BLaER1 (cell line): Measurements from ENCODE around the gene XPR1.
"Not testable (repeated sequence)": the region's sequence is repeated elsewhere in the genome, so short reads cannot be mapped to it uniquely, and the experiment has no call there.

Source experiments
- H3K27ac ChIP-seq: shearing (Covaris generic); formaldehyde crosslinking; 2 replicates; pipeline ENCODE4 v1.8.1; 2022
- H3K27me3 ChIP-seq: shearing (Covaris generic); formaldehyde crosslinking; 2 replicates; pipeline ENCODE4 v1.8.1; 2022
- H3K36me3 ChIP-seq: shearing (Covaris generic); formaldehyde crosslinking; 2 replicates; pipeline ENCODE4 v1.8.1; 2022
- H3K4me1 ChIP-seq: shearing (Covaris generic); formaldehyde crosslinking; 2 replicates; pipeline ENCODE4 v1.8.1; 2022
- H3K4me2 ChIP-seq: shearing (Covaris generic); formaldehyde crosslinking; 2 replicates; pipeline ENCODE4 v1.8.1; 2022
- H3K4me3 ChIP-seq: shearing (Covaris generic); formaldehyde crosslinking; 2 replicates; pipeline ENCODE4 v1.8.1; 2022
- H3K9ac ChIP-seq: shearing (Covaris generic); formaldehyde crosslinking; 2 replicates; pipeline ENCODE4 v1.8.1; 2022
- H3K9me3 ChIP-seq: shearing (Covaris generic); formaldehyde crosslinking; 2 replicates; pipeline ENCODE4 v1.8.1; 2022
- H4K20me1 ChIP-seq: shearing (Covaris generic); formaldehyde crosslinking; 2 replicates; pipeline ENCODE4 v1.8.1; 2022
- Cebpa-rat ChIP-seq: shearing (Covaris generic); IDR thresholded peaks from 2 replicates; pipeline ENCODE4 v1.8.1; 2022

Gene XPR1

DNA sequence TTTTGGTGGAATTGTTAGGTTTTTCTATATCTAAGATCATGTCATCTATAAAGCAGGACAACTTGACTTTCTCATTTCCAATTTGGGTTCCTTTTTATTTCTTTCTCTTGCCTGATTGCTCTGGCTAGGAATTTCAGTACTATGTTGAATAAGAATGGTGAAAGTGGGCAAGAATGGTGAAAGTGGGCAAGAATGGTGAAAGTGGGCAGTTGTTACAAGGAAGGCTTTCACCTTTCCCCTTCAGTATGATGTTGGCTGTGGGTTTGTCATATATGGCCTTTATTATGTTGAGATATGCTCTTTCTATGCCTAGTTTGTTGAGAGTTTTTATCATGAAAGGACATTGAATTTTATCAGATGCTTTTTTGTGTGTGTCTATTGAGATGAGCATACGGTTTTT, 64.5 kb downstream of the XPR1 start:
- peaks cover 13% of the 10 kb centered on the region for H3K9me3 ChIP-seq
- H3K4me1 ChIP-seq, result no peaks in the 10 kb centered on the region
- no peak for TF ChIP-seq Cebpa-rat
- no peaks in the 10 kb centered on the region for H3K27me3 ChIP-seq
- H3K4me3 ChIP-seq, result no peak overlapping the region
- H3K27ac ChIP-seq, result no peak overlapping the region
- H3K4me2 ChIP-seq, result no peak overlapping the region
- no peaks in the 10 kb centered on the region for H4K20me1 ChIP-seq
- H3K36me3 ChIP-seq, result no peaks in the 10 kb centered on the region
- H3K9ac ChIP-seq, result no peak overlapping the region

DNA sequence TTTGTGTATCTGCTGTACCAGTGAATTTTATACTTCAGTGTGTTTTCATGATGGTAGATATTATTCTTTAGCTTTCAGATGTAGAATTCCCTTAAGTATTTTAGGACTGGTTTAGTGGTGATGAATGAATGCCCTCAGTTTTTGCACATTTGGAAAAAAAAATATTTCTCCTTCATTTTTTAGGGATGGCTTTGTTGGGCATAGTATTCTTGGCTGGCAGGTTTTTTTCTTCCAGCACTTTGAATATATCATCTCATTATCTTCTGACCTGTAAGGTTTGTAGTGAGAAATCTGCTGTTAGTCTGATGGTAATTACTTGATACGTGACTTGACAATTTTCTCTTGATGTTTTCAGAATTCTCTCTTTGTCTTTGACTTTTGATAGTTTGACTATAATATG, 66.8 kb downstream of the XPR1 start:
- Histone ChIP-seq H3K27me3 (no peaks in the 10 kb centered on the region), H3K9me3 (peaks cover 23% of the 10 kb centered on the region), H3K27ac (no peak overlapping the region), H3K4me1 (no peaks in the 10 kb centered on the region), H3K4me3 (no peak overlapping the region), H3K36me3 (0 out of 2 replicates have a peak, but pooled peaks cover 5% of the 10 kb centered on the region), H3K9ac (no peak overlapping the region), H3K4me2 (no peak overlapping the region), H4K20me1 (no peaks in the 10 kb centered on the region)
- TF ChIP-seq Cebpa-rat, result no peak

DNA sequence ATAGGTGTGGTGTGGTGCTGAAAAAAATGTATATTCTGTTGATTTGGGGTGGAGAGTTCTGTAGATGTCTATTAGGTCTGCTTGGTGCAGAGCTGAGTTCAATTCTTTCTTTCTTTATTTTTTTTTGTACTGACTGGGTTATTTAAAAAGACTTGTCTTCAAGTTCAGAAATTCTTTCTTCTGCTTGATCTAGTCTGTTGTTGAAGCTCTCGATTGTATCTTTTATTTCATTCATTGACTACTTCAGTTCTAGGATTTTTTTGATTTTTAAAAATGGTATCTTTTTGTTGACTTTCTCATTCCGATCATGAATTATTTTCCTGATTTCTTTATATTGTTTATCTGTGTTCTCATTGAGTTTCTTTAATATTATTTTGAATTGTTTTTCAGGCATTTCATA, 70.6 kb downstream of the XPR1 start:
- not testable (repeated sequence) for H3K27me3 ChIP-seq, H3K9ac ChIP-seq, H3K27ac ChIP-seq, H4K20me1 ChIP-seq, H3K4me2 ChIP-seq, H3K4me1 ChIP-seq, H3K36me3 ChIP-seq, H3K4me3 ChIP-seq
- H3K9me3 ChIP-seq, result peaks cover 26% of the 10 kb centered on the region

DNA sequence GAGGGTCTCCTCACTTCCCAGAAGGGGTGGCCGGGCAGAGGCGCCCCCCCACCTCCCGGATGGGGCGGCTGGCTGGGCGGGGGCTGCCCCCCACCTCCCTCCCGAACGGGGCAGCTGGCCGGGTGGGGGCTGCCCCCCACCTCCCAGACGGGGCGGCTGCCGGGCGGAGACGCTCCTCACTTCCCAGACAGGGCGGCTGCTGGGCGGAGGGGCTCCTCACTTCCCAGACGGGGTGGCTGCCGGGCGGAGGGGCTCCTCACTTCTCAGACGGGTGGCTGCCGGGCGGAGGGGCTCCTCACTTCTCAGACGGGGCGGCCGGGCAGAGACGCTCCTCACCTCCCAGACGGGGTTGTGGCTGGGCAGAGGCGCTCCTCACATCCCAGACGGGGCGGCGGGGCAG, 78.9 kb downstream of the XPR1 start:
- not testable (repeated sequence) for H3K4me2 ChIP-seq, H3K36me3 ChIP-seq, H4K20me1 ChIP-seq

DNA sequence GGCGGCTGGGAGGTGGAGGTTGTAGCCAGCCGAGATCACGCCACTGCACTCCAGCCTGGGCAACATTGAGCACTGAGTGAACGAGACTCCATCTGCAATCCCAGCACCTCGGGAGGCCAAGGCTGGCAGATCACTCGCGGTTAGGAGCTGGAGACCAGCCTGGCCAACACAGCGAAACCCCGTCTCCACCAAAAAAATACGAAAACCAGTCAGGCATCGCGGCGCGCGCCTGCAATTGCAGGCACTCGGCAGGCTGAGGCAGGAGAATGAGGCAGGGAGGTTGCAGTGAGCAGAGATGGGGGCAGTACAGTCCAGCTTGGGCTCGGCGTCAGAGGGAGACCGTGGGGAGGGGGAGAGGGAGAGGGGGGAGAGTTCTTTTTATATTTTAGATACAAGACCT, 79.4 kb downstream of the XPR1 start:
- H3K9ac ChIP-seq, H3K4me3 ChIP-seq, H3K36me3 ChIP-seq, H4K20me1 ChIP-seq, H3K27me3 ChIP-seq, H3K4me2 ChIP-seq, H3K27ac ChIP-seq, H3K4me1 ChIP-seq: not testable (repeated sequence)
- peaks cover 43% of the 10 kb centered on the region for H3K9me3 ChIP-seq

More for the DNA sequence above, 78.9 kb downstream of the XPR1 start:
- not testable (repeated sequence) for H3K9ac ChIP-seq, H3K27me3 ChIP-seq, H3K4me3 ChIP-seq, H3K4me1 ChIP-seq, H3K27ac ChIP-seq
- peaks cover 43% of the 10 kb centered on the region for H3K9me3 ChIP-seq

DNA sequence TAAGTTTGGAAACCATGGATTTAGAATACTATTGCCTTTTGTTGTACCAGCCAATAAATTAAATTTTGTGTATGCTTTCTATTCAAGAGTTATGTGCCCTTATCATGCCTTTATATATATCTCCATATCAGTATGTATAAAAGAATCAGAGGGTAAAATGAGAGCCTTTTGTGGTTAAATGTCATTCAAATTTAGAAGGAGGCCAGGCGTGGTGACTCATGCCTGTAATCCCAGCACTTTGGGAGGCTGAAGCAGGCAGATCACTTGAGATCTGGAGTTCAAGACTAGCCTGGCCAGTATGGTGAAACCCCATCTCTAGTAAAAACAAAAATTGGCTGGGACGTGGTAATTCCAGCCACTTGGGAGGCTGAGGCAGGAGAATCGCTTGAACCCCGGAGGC, 88.9 kb downstream of the XPR1 start:
- no peak for TF ChIP-seq Cebpa-rat
- Histone ChIP-seq H3K27ac (no peak overlapping the region), H3K4me2 (no peak overlapping the region), H3K27me3 (no peaks in the 10 kb centered on the region), H3K4me3 (no peak overlapping the region), H4K20me1 (no peaks in the 10 kb centered on the region), H3K36me3 (no peaks in the 10 kb centered on the region), H3K9me3 (0 out of 2 replicates have a peak, but pooled peaks cover 2% of the 10 kb centered on the region), H3K4me1 (no peaks in the 10 kb centered on the region), H3K9ac (no peak overlapping the region)

DNA sequence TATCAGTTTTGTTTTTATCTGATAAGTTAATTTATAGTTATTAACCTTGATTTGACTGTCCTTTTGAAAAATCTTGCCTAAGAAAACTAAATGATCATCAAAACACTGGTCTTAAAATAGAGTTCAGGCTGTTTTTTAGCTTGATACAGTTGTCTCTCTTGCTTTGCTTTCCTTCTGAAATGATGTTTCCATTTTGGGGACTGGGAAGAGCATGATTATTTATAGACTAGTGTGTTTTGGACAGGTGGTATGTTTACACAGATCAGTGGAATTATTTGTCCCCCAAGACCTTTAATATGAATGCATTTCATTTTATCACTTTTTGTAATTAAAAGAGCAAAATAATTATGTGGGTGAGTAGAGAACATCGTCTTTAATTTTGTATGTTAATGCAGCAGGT, 90.8 kb downstream of the XPR1 start:
- Histone ChIP-seq H3K4me3 (no peak overlapping the region), H3K27ac (no peak overlapping the region), H3K36me3 (no peaks in the 10 kb centered on the region), H3K9me3 (peaks cover 19% of the 10 kb centered on the region), H3K27me3 (no peaks in the 10 kb centered on the region), H3K4me1 (no peaks in the 10 kb centered on the region), H3K9ac (no peak overlapping the region), H4K20me1 (no peaks in the 10 kb centered on the region), H3K4me2 (no peak overlapping the region)
- TF ChIP-seq Cebpa-rat, result no peak

DNA sequence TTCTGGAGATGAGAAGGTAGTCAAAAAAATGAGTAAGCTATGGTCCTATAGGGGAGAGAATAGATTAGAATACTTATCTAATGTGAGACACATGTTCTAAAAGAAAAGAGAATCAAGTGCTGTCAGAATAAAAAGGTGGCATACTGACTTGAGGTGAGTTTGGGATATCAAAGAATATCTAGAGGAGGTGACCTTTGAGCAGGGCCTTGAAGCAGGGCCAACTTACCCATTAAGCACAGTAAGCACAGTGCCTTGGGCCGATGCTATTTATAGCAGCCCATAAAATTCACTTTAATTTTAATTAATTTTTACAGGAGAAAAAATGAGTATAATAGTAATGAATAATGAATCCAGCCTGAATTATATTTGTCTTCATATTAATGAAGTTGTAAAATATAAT, 92.2 kb downstream of the XPR1 start:
- Histone ChIP-seq H3K4me3 (no peak overlapping the region), H3K4me1 (no peaks in the 10 kb centered on the region), H3K27me3 (no peaks in the 10 kb centered on the region), H3K27ac (no peak overlapping the region), H3K9me3 (peaks cover 24% of the 10 kb centered on the region), H3K36me3 (no peaks in the 10 kb centered on the region), H3K9ac (no peak overlapping the region), H4K20me1 (no peaks in the 10 kb centered on the region), H3K4me2 (no peak overlapping the region)
- no peak for TF ChIP-seq Cebpa-rat

DNA sequence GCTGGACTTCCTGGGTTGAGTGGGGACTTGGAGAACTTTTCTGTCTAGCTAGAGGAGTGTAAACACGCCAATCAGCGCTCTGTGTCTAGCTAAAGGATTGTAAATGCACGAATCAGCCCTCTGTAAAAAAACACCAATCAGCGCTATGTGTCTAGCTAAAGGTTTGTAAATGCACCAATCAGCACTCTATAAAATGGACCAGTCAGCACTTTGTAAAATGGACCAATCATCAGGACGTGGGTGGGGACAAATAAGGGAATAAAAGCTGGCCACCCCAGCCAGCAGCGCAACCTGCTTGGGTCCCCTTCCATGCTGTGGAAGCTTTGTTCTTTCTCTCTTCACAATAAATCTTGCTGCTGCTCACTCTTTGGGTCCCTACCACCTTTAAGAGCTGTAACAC, 94.2 kb downstream of the XPR1 start:
- H3K36me3 ChIP-seq, H3K9ac ChIP-seq, H3K4me1 ChIP-seq, H3K27ac ChIP-seq, H4K20me1 ChIP-seq, H3K4me2 ChIP-seq, H3K27me3 ChIP-seq, H3K4me3 ChIP-seq: not testable (repeated sequence)
- peaks cover 44% of the 10 kb centered on the region for H3K9me3 ChIP-seq

DNA sequence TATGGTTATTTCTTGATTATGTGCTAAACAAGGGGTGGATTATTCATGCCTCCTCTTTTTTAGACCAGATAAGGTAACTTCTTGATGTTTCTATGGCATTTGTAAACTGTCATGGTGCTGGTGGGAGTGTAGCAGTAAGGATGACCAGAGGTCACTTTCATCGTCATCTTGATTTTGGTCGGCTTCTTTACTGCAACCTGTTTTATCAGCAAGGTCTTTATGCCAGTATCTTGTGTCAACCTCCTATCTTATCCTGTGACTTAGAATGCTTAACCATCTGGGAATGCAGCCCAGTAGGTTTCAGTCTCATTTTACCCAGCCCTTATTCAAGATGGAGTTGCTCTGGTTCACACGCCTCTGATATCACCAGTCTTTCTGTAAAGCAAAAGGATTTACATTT, 95.9 kb downstream of the XPR1 start:
- not testable (repeated sequence) for H4K20me1 ChIP-seq, H3K27ac ChIP-seq, H3K4me3 ChIP-seq, H3K4me2 ChIP-seq, H3K27me3 ChIP-seq, H3K36me3 ChIP-seq, H3K9ac ChIP-seq, H3K4me1 ChIP-seq
- H3K9me3 ChIP-seq, result peaks cover 61% of the 10 kb centered on the region

DNA sequence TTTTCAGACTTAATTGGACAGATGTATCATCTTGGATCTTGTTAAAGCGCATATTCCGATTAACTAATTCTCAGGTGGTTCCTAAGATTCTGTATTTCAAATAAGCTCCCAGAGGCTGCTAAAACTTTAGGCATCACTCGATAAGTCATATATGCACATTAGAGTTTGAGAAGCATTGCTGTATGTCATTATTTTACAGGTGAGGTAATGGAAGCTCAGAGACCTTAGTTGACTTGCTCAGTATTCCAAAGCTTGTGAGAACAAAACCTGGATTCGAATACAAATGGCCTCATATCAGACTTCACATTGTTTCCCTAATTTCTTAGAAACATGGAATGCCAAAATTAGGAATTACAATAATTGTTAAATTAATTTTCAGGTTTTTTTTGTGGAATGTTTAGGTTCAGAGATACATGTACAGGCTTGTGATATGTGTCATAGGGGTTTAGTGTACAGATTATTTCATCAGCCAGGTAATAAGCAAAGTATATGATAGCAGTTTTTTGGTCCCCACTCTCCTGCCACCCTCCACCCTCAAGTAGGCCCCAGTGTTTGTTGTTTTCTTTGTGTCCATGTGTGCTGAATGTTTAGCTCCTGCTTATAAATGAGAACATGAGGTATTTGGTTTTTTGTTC, 96.8 kb downstream of the XPR1 start:
- H3K27ac ChIP-seq, result no peak overlapping the region
- TF ChIP-seq Cebpa-rat, result no peak
- H4K20me1 ChIP-seq, result no peaks in the 10 kb centered on the region
- peaks cover 70% of the 10 kb centered on the region for H3K9me3 ChIP-seq
- H3K4me3 ChIP-seq, result no peak overlapping the region
- H3K36me3 ChIP-seq, result peaks cover 16% of the 10 kb centered on the region
- H3K4me2 ChIP-seq, result no peak overlapping the region
- no peak overlapping the region for H3K9ac ChIP-seq
- no peaks in the 10 kb centered on the region for H3K27me3 ChIP-seq
- no peaks in the 10 kb centered on the region for H3K4me1 ChIP-seq
